HG03558 (cell line): ENCODE results near the gene MRO.
"Not testable (repeated sequence)": the region's sequence is repeated elsewhere in the genome, so short reads cannot be mapped to it uniquely, and the experiment has no call there.

ENCODE experiments used
- ATAC-seq: cut with Tn5 transposase; IDR thresholded peaks from one replicate; pipeline ENCODE4 v1.9.1; 2021; ENCODE audit warnings: moderate number of reproducible peaks; ENCODE audit not compliant: unreplicated experiment; ENCODE audit errors: extremely low read depth

Gene MRO

DNA sequence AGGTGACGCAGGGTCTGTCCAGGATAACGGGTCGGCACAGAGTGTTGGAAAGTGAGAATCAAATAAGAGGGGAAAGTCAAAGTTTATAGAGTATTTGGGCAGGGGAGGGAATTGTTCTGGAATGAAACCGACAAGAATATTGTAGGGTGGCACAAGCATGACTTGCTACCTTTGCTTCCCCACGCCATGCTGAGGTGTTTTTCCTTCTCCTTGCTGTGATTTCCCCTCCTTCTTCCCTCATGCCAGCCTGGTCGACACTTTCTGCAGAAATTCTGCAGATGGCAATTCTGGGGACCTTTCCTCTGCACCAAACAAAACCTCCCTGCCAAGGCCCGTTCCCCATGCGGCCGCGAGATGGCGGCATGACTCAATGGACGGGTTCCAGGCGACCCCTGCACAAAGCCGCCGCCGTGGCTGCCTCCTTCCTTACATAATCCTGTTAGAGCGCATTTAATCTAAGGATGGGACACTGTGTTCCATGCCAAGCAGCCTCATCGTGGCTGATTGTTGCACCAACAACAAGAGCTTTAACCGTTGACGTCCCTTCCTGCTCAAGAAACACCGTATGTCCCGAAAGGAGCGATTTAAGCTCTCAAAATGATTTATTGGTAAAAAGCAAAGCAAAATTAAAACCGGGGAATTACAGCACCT, at the start of gene MRO:
TSS of gene MRO (minus strand) at position 289 of the 651 bp plus-strand sequence. CDS start 10,616 bp downstream, outside the sequence.
- peak; percentile 77 for ATAC-seq

- ATAC-seq, result no peak
Observed at GRCh38 chr18:50869150-50869549, 49.3 kb upstream of the MRO start.

GRCh38 chr18:50866765-50867164, 46.9 kb upstream of the MRO start:
- no peak for ATAC-seq

- no peak for ATAC-seq
Observed at GRCh38 chr18:50863840-50864375, 44.1 kb upstream of the MRO start.

GRCh38 chr18:50862401-50862800, 42.6 kb upstream of the MRO start:
- no peak for ATAC-seq

GRCh38 chr18:50861617-50862016, 41.8 kb upstream of the MRO start:
- ATAC-seq, result no peak

DNA sequence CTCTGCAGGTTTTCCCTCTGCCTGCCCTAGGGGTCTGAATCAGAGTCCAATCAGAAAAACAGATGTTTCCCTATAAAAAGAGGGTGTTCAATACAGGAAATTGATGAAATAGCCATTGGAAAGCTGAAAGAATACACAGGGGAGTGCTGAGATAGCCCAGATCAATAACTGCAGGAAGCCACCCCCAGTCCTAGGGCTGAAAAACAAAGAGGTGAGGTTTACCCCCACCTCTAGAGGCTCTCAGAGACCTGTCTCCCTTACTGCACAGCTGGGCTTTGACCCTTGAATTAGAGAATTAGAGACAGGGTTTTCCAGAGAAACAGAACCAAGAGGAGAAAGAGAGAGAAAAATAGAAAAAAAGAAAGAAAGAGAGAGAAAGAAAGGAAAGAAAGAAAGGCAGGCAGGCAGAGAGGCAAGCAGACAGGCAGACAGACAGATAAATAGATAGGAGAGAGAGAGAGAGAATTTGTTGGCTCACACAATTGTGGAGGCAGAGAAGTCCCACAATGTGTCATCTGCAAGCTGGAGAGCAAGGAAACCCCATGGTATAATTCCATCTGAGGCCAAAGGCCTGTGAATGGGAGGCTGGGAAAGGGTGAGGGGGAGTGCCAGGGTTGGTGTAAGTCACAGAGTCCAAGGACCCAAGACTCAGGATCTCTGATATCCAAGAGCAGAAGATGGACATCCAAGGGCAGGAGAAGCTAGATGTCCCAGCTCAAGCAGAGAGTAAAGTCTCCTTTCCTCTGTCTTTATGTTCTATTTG, 40.2 kb upstream of the MRO start:
- no peak for ATAC-seq

GRCh38 chr18:50857694-50858093, 37.9 kb upstream of the MRO start:
- no peak for ATAC-seq

DNA sequence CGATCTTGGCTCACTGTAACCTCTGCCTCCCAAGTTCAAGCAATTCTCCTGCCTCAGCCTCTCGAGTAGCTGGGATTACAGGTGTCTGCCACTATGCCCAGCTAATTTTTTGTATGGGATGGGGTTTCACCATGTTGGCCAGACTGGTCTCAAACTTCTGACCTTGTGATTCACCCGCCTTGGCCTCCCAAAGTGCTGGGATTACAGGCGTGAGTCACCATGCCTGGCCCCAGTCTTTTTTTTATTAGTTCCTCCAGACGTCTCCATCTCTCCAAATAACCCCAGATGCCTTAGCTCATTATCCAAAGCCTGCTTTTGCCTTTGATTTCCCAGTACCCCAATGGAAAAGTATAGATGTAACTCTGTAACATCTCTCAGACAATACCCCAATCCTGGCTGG, 37.4 kb upstream of the MRO start:
- ATAC-seq, result not testable (repeated sequence)

DNA sequence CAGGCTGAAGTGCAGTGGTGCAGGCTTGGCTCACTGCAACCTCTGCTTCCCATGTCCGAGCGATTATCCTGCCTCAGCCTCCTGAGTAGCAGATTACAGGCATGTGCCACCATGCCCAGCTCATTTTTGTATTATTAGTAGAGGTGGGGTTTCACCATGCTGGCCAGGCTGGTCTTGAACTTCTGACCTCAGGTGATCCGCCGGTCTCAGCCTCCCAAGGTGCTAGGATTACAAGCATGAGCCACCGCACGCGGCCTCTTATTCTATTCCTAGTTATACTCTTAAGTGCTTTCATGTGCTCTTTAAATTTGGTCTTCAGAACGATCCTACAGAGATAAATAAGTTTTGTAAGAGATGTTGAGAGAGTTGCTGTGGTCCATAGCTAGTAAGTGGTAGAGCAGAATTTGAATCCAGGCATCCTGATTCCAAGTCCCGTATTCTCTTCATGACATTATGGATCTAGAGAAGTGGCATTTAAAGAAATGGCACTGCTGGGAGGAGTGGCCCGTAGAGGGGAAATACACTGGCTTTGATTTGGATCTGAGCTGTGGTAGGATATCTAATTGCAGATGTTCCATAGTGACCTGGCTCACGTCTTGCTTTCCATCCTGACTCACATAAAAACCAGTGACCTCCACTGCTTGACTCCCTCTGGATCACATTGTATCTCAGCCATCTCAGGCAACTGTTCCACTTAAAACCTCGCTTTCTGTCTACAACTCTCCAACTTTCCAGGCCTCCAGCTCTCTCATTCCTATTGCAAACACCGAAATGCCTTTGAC, 36.4 kb upstream of the MRO start:
- no peak for ATAC-seq

DNA sequence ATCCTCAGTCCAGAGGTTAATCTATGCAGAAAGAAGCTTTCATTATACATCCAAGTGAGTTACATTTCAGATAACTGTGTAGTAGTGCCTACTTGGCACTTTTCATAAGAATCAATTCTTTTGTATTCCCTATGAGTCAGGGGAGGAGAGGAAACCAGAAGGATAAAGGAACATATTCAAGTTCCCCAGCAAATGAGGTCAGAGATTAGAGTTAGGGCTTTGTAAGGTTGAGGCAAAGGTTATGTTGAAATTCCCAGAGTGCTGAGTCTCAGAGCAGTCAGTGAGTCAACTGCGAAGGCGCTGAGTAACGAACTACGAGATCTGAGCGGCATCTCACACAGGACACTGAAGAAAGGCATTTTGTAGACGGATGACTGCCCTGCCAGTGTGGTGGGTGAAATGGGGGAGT, 34.1 kb upstream of the MRO start:
- no peak for ATAC-seq

GRCh38 chr18:50850307-50851065, 30.7 kb upstream of the MRO start:
- no peak for ATAC-seq

GRCh38 chr18:50849419-50849821, 29.6 kb upstream of the MRO start:
- no peak for ATAC-seq

GRCh38 chr18:50848991-50849390, 29.2 kb upstream of the MRO start:
- ATAC-seq, result no peak

DNA sequence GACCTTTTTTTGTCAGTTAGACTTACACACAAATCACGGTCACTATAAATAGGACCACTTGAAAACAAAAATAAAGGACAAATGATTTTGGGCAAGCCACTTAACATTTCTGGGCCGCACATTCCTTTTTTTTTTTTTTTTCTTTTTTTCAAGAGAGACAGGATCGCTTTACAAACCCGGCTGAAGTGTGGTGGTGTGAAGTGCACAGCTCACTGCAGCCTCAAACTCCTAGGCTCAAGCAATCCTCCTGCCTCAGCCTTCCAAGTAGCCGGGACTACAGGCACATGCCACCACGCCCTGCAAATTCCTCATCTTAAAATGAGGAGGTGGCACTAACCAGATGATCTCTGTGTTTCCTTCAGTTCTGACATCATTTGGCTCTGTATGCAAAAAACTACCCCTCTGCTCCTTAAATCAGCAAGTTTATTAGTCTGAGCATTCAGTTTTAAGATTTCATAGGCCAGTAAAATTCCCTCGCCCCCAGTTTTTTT, 28.3 kb upstream of the MRO start:
- no peak for ATAC-seq

DNA sequence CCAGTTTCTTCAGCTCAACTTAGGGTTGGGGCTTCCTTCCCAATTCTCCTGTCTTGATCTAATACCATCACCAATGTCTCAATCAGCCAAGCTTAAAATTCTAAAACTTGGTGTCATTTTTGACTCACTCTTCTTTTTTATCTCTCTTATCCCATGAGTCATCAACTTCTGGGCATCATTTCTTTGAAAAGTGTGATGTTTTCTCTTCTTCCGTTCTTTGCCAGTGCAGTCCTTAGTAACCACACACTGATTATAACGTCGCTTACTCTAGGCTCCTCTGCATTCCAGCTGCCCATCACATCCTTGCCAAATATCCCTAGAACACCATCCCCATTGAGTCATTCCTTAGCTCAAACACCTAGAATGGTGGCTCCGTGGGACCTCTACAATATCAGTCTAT, 27.4 kb upstream of the MRO start:
- no peak for ATAC-seq

GRCh38 chr18:50844960-50845359, 25.1 kb upstream of the MRO start:
- ATAC-seq, result no peak

GRCh38 chr18:50844554-50844953, 24.7 kb upstream of the MRO start:
- ATAC-seq, result no peak

DNA sequence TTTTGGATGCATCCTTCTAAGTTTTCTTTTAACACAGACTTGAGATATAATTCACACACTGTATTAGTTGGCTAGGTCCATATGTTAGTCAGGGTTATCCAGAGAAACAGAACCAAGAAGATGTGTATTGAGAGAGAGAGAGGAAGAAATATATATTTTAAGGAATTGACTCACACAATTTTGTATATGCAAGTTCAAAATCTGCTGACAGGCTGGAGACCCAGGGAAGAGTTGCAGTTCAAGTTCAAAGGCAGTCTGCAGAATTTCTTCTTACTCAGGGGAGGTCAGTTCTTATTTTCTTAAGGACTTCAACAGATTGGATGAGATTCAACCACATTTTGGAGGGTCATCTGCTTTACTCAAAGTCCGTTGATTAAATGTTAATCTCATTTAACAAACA, 23.0 kb upstream of the MRO start:
- ATAC-seq, result no peak

DNA sequence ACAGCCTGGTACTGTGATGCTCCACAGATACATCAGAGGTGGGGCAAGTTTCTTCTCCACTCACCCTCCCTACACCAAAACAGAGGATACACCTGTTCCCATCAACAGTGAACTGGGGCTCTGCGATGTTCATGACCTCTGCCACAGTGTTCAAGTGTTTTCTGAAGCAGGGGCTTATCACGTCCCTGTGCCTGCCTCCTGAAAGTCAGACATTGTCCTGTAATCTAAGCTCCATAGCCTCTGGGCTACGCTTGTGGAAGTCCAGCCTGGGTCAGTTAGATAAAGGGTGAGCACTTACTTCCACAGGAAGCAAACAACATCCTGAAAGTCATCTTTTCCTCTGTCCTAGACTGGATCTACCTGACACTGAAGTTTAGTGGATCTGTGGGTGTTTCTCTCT, 20.2 kb upstream of the MRO start:
- ATAC-seq, result no peak
